ENCODE results near the gene CENPU.

GRCh38 chr4:184719407-184719806 lies 14.5 kb downstream of the CENPU start:
- TF ChIP-seq CTCF (conservative IDR thresholded peaks at IDR 0.05; ENCODE audit: low read depth in 2 of 2) (no peak), EZH2 (IDR thresholded peaks at IDR 0.05; ENCODE audit: low read depth, unreplicated experiment) (no peak), POLR2AphosphoS5 (IDR thresholded peaks at IDR 0.05; ENCODE audit: low read depth) (no peak), REST (IDR thresholded peaks at IDR 0.05; ENCODE audit: unreplicated experiment) (no peak), ZNF114 (CRISPR knock-in tag; IDR thresholded peaks at IDR 0.05) (no peak), ETS1 (IDR thresholded peaks at IDR 0.05) (no peak), EZH2phosphoT487 (IDR thresholded peaks at IDR 0.05; ENCODE audit: unreplicated experiment) (no peak), STAT1 (IDR thresholded peaks at IDR 0.05; ENCODE audit: unreplicated experiment) (no peak), JUNB (IDR thresholded peaks at IDR 0.05; ENCODE audit: unreplicated experiment) (no peak), NANOG (IDR thresholded peaks at IDR 0.05; ENCODE audit: borderline replicate concordance) (no peak)

All from GM23338 (cell line).